ENCODE results near the gene TBC1D22A.
A peak's percentile ranks its signal among the peaks of the same experiment; 100 is the strongest.

The TBC1D22A gene

GRCh38 chr22:47086596-47087248, 324.3 kb downstream of the TBC1D22A start:
- Mint-ChIP-seq H3K4me3 (no peak overlapping the region), H3K9me3 (no peaks in the 10 kb centered on the region), H3K27ac (no peak overlapping the region), H3K27me3 (no peaks in the 10 kb centered on the region), H3K4me1 (peaks cover 21% of the 10 kb centered on the region), H3K36me3 (peaks cover 17% of the 10 kb centered on the region)
- ATAC-seq (ENCODE audit: low read depth) (no peak), DNase-seq (ENCODE audit: low spot score in 2 of 2) (no peak)

DNA sequence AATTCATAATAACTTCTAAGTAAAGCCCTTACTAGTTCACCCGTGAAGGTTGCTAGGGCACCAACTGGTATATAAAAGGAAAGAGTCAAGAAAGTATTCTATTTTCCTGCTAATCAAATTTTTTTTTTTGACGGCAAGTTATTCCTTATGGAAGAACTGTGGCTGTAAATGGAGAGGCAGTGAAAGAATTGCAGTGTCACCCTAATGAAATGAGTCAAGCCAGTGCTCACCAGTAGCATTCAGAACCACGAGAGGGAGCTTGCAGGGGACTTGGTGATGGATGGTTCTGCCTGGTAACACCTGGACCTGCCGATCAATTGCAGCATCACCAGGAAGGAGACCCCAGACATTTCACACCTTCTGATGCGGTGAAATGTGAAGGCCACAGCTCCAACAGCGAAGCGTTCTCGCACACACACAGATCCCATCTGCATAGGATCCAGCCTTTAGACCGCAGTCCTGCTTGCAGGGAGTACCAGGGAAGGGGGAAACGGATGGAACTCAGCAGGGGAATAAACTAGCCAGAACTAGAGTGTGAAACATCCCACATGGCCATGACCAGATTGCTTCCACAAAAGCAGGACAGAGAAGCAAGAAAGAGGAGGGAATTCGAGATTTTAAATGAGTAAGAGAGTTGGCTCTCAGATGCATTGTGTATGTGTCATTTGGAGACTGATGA, 326.2 kb downstream of the TBC1D22A start:
- no peak for ATAC-seq (ENCODE audit: low read depth)

DNA sequence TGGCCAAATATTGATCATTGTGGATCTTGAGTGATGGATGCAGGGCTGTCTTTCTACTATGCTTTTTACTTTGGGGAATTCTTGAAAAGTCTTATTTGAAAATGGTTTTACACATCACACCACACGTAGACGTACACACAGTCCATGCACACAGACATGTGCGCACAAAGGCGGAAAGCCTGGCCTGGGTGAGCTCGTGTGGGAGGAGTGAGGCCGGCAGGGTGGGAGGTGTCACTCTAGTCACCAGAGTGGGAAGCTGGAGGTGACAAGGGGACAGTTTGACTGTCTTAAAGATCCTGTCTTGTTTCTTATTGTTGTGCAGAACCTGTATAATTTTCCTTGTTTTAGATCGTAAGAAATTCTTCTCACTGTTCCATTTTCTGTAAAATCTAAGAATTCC, 326.9 kb downstream of the TBC1D22A start:
- peaks cover 28% of the 10 kb centered on the region for H3K36me3 Mint-ChIP-seq
- no peak overlapping the region for H3K4me3 Mint-ChIP-seq
- no peak for DNase-seq (ENCODE audit: low spot score in 2 of 2)
- peaks cover 30% of the 10 kb centered on the region for H3K4me1 Mint-ChIP-seq
- no peak for ATAC-seq (ENCODE audit: low read depth)
- H3K27me3 Mint-ChIP-seq: no peaks in the 10 kb centered on the region
- H3K27ac Mint-ChIP-seq: no peak overlapping the region
- peaks cover 5% of the 10 kb centered on the region for H3K9me3 Mint-ChIP-seq

More for the DNA sequence above, 326.2 kb downstream of the TBC1D22A start:
- Mint-ChIP-seq H3K27me3 (no peaks in the 10 kb centered on the region), H3K9me3 (peaks cover 5% of the 10 kb centered on the region), H3K36me3 (peaks cover 25% of the 10 kb centered on the region), H3K27ac (no peak overlapping the region), H3K4me1 (peaks cover 30% of the 10 kb centered on the region), H3K4me3 (no peak overlapping the region)
- no peak for DNase-seq (ENCODE audit: low spot score in 2 of 2)

DNA sequence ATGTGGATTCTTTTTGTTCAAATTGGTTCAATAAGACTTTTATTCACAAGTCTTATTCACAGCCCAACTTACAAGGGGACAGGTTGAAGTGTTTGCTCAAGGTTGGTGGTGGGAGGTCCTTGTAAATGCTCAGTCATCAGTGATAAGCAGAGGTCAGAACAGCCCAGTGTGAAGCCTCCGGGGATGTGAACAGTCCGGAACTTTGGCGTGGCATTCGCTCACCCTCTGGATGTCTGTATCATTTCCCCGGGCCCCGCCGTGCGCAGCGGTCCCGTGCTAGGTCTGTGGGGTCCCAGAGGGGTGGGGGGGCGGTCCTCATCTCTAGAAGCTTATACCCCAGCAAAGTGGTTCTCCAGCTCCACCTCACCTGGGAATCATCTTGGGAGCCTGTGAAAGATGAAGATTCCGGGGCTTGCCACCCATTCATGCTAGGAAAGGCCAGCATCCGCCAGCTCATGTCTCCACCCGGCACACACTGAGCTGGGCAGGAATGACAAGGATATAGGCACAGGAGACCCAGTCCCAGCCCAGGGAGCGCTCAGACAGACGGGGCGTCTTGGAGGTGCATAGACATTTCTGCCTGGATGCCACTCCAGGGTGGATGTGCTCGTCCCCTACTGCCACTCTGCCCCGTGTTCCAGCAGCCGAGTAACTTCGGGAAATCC, 327.5 kb downstream of the TBC1D22A start:
- Mint-ChIP-seq H3K4me1 (peaks cover 33% of the 10 kb centered on the region), H3K27me3 (no peaks in the 10 kb centered on the region), H3K4me3 (no peak overlapping the region), H3K27ac (peak overlapping the region; percentile 73), H3K9me3 (peaks cover 5% of the 10 kb centered on the region), H3K36me3 (peaks cover 31% of the 10 kb centered on the region)
- ATAC-seq (ENCODE audit: low read depth): no peak
- DNase-seq (ENCODE audit: low spot score in 2 of 2): no peak

GRCh38 chr22:47090591-47091245, 328.3 kb downstream of the TBC1D22A start:
- Mint-ChIP-seq H3K27ac (peak overlapping the region; percentile 73), H3K27me3 (no peaks in the 10 kb centered on the region), H3K4me3 (no peak overlapping the region), H3K4me1 (peaks cover 35% of the 10 kb centered on the region), H3K9me3 (peaks cover 5% of the 10 kb centered on the region), H3K36me3 (peaks cover 33% of the 10 kb centered on the region)
- ATAC-seq (ENCODE audit: low read depth): no peak
- DNase-seq (ENCODE audit: low spot score in 2 of 2): no peak

GRCh38 chr22:47091246-47091651, 328.8 kb downstream of the TBC1D22A start:
- H3K27me3 Mint-ChIP-seq: no peaks in the 10 kb centered on the region
- peaks cover 35% of the 10 kb centered on the region for H3K36me3 Mint-ChIP-seq
- DNase-seq (ENCODE audit: low spot score in 2 of 2): no peak
- H3K4me1 Mint-ChIP-seq: peaks cover 35% of the 10 kb centered on the region
- ATAC-seq (ENCODE audit: low read depth): no peak
- H3K9me3 Mint-ChIP-seq: peaks cover 5% of the 10 kb centered on the region
- H3K4me3 Mint-ChIP-seq: no peak overlapping the region
- peak overlapping the region; percentile 73 for H3K27ac Mint-ChIP-seq

GRCh38 chr22:47091921-47092700, 329.7 kb downstream of the TBC1D22A start:
- H3K4me3 Mint-ChIP-seq: no peak overlapping the region
- DNase-seq (ENCODE audit: low spot score in 2 of 2) (no peak), ATAC-seq (ENCODE audit: low read depth) (no peak)
- H3K36me3 Mint-ChIP-seq: peaks cover 39% of the 10 kb centered on the region
- H3K4me1 Mint-ChIP-seq: peaks cover 37% of the 10 kb centered on the region
- H3K27me3 Mint-ChIP-seq: no peaks in the 10 kb centered on the region
- peak overlapping the region; percentile 73 for H3K27ac Mint-ChIP-seq
- peaks cover 5% of the 10 kb centered on the region for H3K9me3 Mint-ChIP-seq

GRCh38 chr22:47092896-47093311, 330.5 kb downstream of the TBC1D22A start:
- Mint-ChIP-seq H3K27ac (no peak overlapping the region), H3K36me3 (peaks cover 40% of the 10 kb centered on the region), H3K4me1 (peaks cover 37% of the 10 kb centered on the region), H3K9me3 (peaks cover 5% of the 10 kb centered on the region), H3K4me3 (no peak overlapping the region), H3K27me3 (no peaks in the 10 kb centered on the region)
- DNase-seq (ENCODE audit: low spot score in 2 of 2): no peak
- no peak for ATAC-seq (ENCODE audit: low read depth)

DNA sequence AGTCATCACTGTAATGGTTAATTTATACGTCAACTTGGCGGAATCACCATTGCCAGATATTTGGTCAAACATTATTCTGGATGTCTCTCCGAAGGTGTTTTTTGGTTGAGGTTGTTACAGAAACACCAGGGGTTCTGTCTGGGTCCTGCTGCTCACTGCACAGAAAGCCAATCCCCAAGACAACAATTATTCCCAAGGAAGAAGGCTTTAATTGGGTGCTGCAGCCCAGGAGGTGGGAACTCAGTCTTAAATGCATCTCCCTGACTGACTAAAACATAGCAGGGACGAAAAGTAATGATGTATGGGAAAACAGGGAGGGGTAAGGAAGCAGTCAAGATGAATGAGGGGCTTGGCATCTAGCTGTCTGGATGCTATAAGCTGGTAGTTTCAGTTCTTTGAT, 331.3 kb downstream of the TBC1D22A start:
- ATAC-seq (ENCODE audit: low read depth) (no peak), DNase-seq (ENCODE audit: low spot score in 2 of 2) (no peak)
- Mint-ChIP-seq H3K27me3 (no peaks in the 10 kb centered on the region), H3K27ac (no peak overlapping the region), H3K36me3 (peaks cover 38% of the 10 kb centered on the region), H3K4me1 (peaks cover 35% of the 10 kb centered on the region), H3K4me3 (no peak overlapping the region), H3K9me3 (peaks cover 5% of the 10 kb centered on the region)

GRCh38 chr22:47094861-47095330, 332.4 kb downstream of the TBC1D22A start:
- Mint-ChIP-seq H3K36me3 (peaks cover 38% of the 10 kb centered on the region), H3K4me3 (no peak overlapping the region), H3K27ac (no peak overlapping the region), H3K4me1 (peaks cover 33% of the 10 kb centered on the region), H3K27me3 (no peaks in the 10 kb centered on the region), H3K9me3 (peaks cover 5% of the 10 kb centered on the region)
- no peak for DNase-seq (ENCODE audit: low spot score in 2 of 2)
- no peak for ATAC-seq (ENCODE audit: low read depth)

GRCh38 chr22:47095395-47096122, 333.1 kb downstream of the TBC1D22A start:
- ATAC-seq (ENCODE audit: low read depth) (no peak), DNase-seq (ENCODE audit: low spot score in 2 of 2) (no peak)
- H3K36me3 Mint-ChIP-seq: peaks cover 42% of the 10 kb centered on the region
- H3K4me3 Mint-ChIP-seq: no peak overlapping the region
- peaks cover 5% of the 10 kb centered on the region for H3K9me3 Mint-ChIP-seq
- H3K27me3 Mint-ChIP-seq: no peaks in the 10 kb centered on the region
- H3K27ac Mint-ChIP-seq: no peak overlapping the region
- H3K4me1 Mint-ChIP-seq: peaks cover 33% of the 10 kb centered on the region

GRCh38 chr22:47098121-47098520, 335.7 kb downstream of the TBC1D22A start:
- no peak overlapping the region for H3K27ac Mint-ChIP-seq
- H3K36me3 Mint-ChIP-seq: peaks cover 27% of the 10 kb centered on the region
- no peaks in the 10 kb centered on the region for H3K9me3 Mint-ChIP-seq
- no peaks in the 10 kb centered on the region for H3K27me3 Mint-ChIP-seq
- ATAC-seq (ENCODE audit: low read depth) (no peak), DNase-seq (ENCODE audit: low spot score in 2 of 2) (no peak)
- H3K4me3 Mint-ChIP-seq: no peak overlapping the region
- peaks cover 15% of the 10 kb centered on the region for H3K4me1 Mint-ChIP-seq

- Mint-ChIP-seq H3K36me3 (peaks cover 27% of the 10 kb centered on the region), H3K4me1 (peaks cover 15% of the 10 kb centered on the region), H3K4me3 (no peak overlapping the region), H3K27ac (no peak overlapping the region), H3K9me3 (no peaks in the 10 kb centered on the region), H3K27me3 (no peaks in the 10 kb centered on the region)
- DNase-seq (ENCODE audit: low spot score in 2 of 2) (no peak), ATAC-seq (ENCODE audit: low read depth) (no peak)
These were observed 336.1 kb downstream of the TBC1D22A start for GRCh38 chr22:47098554-47098953.
